ENCODE results near the gene RAB23.

Gene RAB23

DNA sequence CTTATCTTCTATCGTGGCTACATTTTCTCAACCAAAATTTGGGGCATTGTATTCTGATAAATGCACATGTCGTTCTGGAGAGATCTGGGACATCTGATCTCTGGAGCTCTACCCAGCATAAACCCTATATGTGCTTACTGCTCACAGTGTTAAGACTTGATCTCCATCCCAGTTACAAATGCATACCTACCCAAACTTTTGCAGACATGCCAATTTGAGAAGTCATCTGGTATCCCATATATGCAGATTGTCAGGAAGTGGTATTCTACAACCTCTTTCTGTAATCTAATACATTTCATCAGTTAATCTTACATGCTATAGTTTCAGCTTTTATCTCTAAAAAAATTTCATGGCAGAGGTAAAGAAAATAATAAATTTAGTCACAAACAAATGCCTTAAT is 38.8 kb downstream of the RAB23 start:
- in situ Hi-C loops (cut with MboI; ENCODE audit: low sequenced_read_pairs): no loop called here

GRCh38 chr6:57182017-57182432 is 40.1 kb downstream of the RAB23 start:
- in situ Hi-C loops (cut with MboI; ENCODE audit: low sequenced_read_pairs): no loop called here

DNA sequence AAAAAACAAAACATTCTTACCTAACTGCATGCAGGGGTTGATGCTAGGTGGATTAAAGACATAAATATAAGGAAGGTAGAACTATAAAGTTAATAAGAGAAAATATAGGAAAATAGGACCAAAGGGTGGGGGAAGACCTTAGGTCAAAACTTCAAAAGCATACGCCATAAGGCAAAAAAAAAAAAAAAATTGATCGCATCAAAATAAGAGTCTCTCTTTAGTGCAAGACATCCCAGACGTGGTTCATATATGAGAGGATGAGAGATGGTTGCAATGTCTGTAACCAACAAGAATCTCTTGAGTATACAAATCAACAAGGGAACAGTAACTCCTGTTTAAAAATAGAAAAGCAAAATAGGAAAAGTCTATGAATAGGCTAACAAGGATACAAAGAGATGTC is 41.5 kb downstream of the RAB23 start:
- in situ Hi-C loops (cut with MboI; ENCODE audit: low sequenced_read_pairs): no loop called here

DNA sequence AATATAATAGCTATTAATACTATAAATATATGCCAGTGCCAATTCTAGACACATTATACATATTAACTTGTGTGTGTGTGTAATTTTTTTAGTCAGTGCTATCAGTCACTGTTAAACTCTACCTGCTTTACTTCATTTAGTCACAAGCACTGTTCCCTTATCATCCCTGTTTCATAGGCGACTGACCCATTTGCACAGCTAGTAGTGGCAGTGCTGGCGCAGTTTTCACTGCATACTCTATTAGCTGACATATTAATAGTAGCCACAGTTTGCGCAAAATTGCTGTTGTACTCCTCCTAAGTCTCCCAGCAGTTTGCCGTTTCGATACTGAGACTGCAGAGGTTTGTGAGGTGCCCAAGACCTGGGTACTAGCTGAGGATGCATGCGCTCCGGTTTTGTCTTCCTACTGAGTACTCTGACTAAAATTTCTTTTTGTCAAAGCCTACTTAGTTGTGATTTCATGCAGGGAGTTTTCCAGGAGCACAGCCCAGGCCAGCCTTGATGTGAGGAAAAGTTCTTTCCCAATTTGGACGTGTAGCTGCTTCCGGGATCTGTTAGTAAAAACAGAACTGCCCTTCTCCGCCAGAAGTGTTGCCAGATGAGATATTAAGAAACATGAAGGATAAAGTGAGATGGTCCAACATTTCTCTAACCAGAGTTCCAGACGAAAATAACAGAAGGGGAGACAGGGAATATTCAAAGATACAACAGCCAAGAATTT is 44.4 kb downstream of the RAB23 start:
- in situ Hi-C loops (cut with MboI; ENCODE audit: low sequenced_read_pairs): no loop called here

- in situ Hi-C loops (cut with MboI; ENCODE audit: low sequenced_read_pairs): no loop called here
Observed at GRCh38 chr6:57174511-57174907, 47.6 kb downstream of the RAB23 start.

- in situ Hi-C loops (cut with MboI; ENCODE audit: low sequenced_read_pairs): no loop called here
Observed at GRCh38 chr6:57173886-57174510, 48.1 kb downstream of the RAB23 start.

DNA sequence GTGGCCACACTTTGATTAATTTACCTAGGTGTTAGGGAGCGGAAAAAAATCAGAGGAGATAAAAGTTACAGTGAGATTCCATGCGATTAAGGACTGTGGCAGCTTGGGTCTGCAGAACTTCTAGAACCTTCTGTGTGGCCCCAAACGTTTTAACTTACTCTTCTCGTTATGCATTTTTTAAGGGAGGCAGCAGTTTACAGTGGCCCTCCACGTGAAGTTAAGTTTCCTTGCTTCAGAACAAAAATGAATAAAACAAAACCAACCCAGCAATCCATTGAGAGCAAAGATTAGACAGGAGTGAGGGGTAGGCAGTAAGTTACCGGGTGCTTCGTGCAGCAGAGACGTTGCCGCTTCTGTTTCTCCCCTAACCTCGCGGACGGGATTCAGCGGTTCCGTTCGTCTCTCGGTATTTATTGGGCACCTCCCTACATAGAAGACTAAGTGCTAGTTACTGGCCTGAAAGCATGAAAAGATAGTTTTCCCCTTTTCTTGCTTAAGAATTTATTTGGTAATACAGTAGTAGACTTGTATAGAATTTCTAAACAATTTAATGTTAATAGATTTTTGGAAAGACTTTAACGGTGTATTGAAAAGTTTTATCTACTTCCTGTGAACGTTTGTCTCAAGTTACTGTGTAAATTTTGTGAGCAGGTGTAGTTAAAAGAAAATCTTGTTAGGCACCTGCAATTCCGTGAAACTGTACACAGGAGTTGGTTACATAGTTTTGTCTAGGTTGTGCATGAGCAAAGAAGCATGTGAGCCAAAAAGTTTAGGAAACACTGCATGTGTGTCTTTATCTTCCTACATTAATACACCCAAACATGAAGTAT is 48.8 kb downstream of the RAB23 start:
- in situ Hi-C loops (cut with MboI; ENCODE audit: low sequenced_read_pairs): no loop called here

DNA sequence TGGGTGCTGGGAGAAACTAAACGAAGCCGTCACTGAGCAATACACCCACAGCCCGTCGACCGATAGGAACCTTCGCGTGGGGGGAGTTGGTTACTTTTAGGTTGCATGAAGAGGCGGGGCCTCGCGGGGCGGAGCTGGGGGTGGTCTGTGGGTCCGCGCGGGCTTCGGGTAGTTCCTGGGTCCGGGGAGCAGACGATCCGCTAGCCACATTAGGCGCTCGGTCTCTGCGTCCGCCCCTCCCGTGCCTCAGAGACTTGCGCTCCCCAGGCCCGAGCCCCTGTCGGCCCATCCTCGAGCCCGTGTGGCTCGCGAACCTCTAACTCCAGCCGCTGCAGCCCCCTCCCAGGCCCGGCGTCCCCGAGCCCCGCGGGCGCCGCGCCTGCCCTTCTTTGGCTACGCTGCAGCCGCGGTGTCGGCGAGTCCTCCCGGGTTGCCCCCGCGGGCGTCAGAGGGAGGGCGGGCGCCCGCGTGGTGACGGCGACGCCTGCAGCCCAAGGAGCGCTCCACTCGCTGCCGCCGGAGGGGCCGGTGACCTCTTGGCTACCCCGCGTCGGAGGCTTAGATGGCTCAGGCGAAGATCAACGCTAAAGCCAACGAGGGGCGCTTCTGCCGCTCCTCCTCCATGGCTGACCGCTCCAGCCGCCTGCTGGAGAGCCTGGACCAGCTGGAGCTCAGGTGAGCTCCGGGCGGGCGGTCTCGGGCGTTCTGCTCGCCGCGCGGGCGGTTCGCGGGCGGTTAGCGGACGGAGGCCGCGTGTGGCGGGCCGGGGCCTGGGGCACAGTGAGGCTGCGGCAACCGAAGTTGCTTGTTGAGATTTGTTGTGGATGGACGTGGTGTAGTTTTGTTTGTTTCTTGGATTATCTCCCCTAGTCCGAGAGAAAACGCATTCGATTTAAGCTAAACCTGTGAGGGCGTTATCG is 49.7 kb downstream of the RAB23 start, which contains the start of gene BAG2:
TSS of gene BAG2 (plus strand) at position 191 of the 920 bp plus-strand sequence. CDS start at position 563, 372 bp downstream.
- in situ Hi-C loops (cut with MboI; ENCODE audit: low sequenced_read_pairs): no loop called here

DNA sequence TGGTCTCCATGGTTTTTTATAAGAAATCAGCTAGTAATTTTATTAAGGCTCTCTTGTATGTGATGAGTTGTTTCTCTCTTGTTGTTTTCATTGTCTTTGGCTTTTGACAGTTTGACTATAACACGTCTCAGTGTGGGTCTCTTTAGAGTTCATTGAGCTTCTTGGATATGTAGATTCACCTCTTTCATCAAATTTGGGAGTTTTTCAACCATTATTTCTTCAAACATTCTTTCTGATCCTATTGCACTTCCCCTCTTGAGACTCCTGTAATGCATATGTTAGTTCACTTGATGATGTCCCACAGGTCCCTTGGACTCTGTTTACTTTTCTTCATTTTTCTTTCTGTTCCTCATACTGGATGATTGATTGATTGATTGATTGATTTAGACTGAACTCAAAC is 57.0 kb downstream of the RAB23 start:
- in situ Hi-C loops (cut with MboI; ENCODE audit: low sequenced_read_pairs): no loop called here

DNA sequence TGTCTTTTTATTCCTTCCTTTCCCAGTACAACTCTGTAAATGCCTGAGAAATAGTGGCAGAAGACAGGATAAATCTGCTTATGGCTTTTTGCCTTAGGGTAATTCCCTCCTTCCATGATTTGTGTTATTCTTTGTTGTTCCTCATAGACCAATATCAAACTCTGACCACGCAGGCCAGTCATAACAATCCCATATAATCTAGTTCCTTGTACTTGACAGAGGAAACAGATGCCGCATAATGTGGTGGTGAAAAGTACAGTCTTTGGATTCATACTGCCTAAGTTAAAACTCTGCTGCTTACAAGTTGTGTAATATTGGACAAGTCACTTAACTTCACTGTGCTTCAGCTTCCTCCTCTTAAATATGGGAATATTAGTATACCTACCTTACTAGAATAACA is 58.2 kb downstream of the RAB23 start:
- in situ Hi-C loops (cut with MboI; ENCODE audit: low sequenced_read_pairs): no loop called here

DNA sequence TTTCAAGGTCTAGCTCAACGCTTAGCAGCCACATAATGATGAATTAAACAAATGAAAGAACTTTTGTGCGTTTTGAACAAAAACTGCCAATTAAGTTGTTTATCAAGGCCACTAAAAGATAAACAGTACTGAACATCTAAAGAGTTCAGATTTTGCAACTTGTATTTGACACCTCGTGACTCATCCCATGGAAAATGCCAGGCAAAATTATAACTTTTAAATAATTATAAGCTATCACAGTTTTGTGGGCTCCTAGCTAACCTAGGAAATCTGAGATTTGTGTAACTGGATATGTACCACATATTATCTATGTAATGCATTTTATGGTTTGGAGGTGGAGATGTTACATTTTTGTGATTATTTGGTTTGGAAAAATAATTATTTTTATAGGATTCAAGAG is 59.6 kb downstream of the RAB23 start:
- in situ Hi-C loops (cut with MboI; ENCODE audit: low sequenced_read_pairs): no loop called here

- in situ Hi-C loops (cut with MboI; ENCODE audit: low sequenced_read_pairs): no loop called here
Observed at GRCh38 chr6:57162028-57162427, 60.1 kb downstream of the RAB23 start.

- in situ Hi-C loops (cut with MboI; ENCODE audit: low sequenced_read_pairs): no loop called here
Observed at GRCh38 chr6:57159127-57159526, 63.0 kb downstream of the RAB23 start.

- in situ Hi-C loops (cut with MboI; ENCODE audit: low sequenced_read_pairs): no loop called here
Observed at GRCh38 chr6:57158658-57159057, 63.4 kb downstream of the RAB23 start.

DNA sequence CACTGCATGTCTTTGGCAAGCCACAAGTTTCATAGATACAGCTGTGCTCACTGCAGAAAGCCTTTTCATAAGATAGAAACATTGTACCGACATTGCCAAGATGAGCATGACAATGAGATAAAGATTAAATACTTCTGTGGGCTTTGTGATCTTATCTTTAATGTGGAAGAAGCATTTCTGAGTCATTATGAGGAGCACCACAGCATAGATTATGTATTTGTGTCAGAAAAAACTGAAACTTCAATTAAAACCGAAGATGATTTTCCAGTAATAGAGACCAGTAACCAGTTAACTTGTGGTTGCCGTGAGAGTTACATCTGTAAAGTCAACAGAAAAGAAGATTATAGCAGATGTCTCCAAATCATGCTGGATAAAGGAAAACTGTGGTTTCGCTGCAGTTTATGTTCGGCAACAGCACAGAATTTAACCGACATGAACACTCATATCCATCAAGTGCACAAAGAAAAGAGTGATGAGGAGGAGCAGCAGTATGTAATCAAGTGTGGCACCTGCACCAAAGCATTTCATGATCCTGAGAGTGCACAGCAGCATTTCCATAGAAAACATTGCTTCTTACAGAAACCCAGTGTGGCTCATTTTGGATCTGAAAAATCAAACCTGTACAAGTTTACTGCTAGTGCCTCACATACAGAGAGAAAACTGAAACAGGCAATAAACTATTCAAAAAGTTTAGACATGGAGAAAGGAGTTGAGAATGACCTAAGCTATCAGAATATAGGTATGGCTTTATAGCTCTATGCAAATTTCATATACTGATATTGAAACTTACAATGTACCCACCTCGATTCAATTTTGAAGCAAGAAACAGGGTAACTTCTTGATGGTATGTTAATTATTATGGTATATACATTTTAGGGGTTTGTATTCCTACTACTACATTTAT is 73.9 kb downstream of the RAB23 start:
- in situ Hi-C loops (cut with MboI; ENCODE audit: low sequenced_read_pairs): no loop called here

DNA sequence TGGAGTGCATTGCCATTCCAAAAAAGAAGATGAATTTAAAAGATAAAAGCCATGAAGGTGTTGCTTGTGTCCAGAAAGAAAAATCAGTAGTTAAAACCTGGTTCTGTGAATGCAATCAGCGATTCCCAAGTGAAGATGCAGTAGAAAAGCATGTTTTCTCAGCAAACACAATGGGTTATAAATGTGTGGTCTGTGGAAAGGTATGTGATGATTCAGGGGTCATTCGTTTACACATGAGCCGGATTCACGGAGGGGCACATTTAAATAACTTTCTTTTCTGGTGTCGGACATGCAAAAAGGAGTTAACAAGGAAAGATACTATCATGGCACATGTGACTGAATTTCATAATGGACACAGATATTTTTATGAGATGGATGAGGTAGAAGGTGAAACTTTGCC is 74.7 kb downstream of the RAB23 start:
- in situ Hi-C loops (cut with MboI; ENCODE audit: low sequenced_read_pairs): no loop called here

DNA sequence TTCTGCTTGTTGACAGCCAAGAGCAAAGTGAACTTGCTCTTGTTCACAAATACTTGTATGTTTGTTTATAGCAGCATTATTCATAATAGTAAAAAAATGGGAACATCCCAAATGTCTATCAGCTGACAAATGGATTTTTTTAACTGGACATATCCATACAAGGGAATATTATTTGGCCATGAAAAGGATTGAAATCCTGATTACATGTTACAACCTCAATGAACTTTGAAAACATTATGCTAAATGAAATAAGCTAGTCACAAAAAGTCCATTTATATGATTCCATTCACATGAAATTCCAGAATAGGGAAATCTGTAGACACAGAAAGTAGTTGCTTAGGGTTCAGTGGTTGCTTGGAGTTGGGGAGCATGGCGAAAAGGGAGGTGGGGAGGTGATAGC is 78.4 kb downstream of the RAB23 start:
- in situ Hi-C loops (cut with MboI; ENCODE audit: low sequenced_read_pairs): no loop called here

GRCh38 chr6:57142178-57142525 is 80.0 kb downstream of the RAB23 start:
- in situ Hi-C loops (cut with MboI; ENCODE audit: low sequenced_read_pairs): no loop called here

DNA sequence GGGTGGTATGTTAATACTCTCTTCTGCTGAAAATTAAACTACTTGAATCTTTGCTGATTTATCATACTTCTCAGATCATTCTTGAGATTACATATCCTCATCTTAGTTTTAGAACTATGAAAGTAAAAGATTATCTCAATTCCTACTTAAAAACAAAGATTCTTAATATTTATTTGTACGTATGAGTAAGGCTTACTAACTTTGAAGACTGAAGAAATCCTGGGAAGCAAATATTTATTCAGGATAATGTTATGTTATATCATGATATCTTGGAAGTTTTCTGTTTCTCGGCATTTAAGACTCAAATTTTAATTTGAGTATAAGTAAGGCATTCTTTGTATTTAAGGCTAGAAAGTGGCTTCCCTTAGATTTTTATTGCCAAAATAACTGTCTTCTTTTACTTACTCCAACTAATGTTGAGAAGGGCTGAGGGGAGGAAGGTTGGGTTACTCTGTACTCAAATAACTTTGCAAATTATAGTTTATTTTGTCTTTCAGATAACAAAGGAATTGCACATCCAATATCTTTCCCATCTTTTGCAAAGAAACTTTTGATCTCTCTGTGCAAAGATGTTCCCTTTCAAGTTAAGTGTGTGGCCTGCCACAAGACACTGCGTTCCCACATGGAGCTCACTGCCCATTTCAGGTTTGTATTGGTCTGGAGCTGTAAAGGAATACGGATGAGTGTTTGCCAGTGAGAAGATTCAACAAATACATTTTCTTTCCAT is 80.5 kb downstream of the RAB23 start:
- in situ Hi-C loops (cut with MboI; ENCODE audit: low sequenced_read_pairs): no loop called here

Data from HL-60/S4 (cell line).